H1 (cell line): ENCODE measurements around the gene IL16. TPM values are rescaled to one million over a fixed set of nuclear protein-coding genes. Genes with fewer than 3 reads are reported as not detected.

Source experiments
- CTCF ChIA-PET: fragments of 300-600 bp; sonication (Branson Sonifier 250); formaldehyde crosslinking; loops from one replicate; lab custom pipeline; 2021; ENCODE audit not compliant: partially characterized antibody; lab: Charles Lee
- POLR2A ChIA-PET: fragments of 300-600 bp; sonication (Branson Sonifier 250); formaldehyde crosslinking; loops from one replicate; lab custom pipeline; 2021; ENCODE audit warnings: inconsistent platforms; ENCODE audit not compliant: partially characterized antibody; lab: Charles Lee
- DNase-seq, 2 experiments: peaks; one replicate each; pipeline versions ENCODE4 v3.0.0 to v3.0.0-alpha.2; 2010 to 2022; ENCODE audit warnings: low spot score in 2 of 2, low read depth in 1 of 2, mixed read lengths in 1 of 2
- FAIRE-seq: peaks from 2 replicates; lab custom pipeline; 2011; peaks lifted over from hg19 to GRCh38; lab: Jason Lieb, UNC
- H2AFZ ChIP-seq: 2 replicates; pipeline ENCODE4 v1.8.1; 2012; ENCODE audit warnings: low read length, inconsistent platforms
- H2AK5ac ChIP-seq: 2 replicates; pipeline ENCODE4 v1.6.1; 2013; ENCODE audit warnings: low read depth, low read length
- H2BK120ac ChIP-seq: replicated peaks from 2 replicates; pipeline ENCODE3; 2013; ENCODE audit warnings: low read depth, low read length, inconsistent platforms
- H2BK12ac ChIP-seq: 2 replicates; pipeline ENCODE4 v1.6.1; 2013; ENCODE audit warnings: low read depth, low read length
- H2BK15ac ChIP-seq: 2 replicates; pipeline ENCODE4 v1.6.1; 2013; ENCODE audit warnings: low read length
- H2BK20ac ChIP-seq: 2 replicates; pipeline ENCODE4 v1.6.1; 2013; ENCODE audit warnings: low read length
- H2BK5ac ChIP-seq: 2 replicates; pipeline ENCODE4 v1.6.1; 2013; ENCODE audit warnings: low read depth, low read length
- H3K14ac ChIP-seq: 2 replicates; pipeline ENCODE4 v1.6.1; 2013; ENCODE audit warnings: inconsistent platforms; ENCODE audit not compliant: insufficient read length
- H3K18ac ChIP-seq: 2 replicates; pipeline ENCODE4 v1.6.1; 2013; ENCODE audit warnings: low read length; ENCODE audit errors: extremely low read depth
- H3K23ac ChIP-seq: 2 replicates; pipeline ENCODE4 v1.6.1; 2013; ENCODE audit warnings: inconsistent platforms; ENCODE audit not compliant: insufficient read length
- H3K23me2 ChIP-seq: 2 replicates; pipeline ENCODE4 v1.6.1; 2013; ENCODE audit warnings: low read depth, low read length
- H3K27ac ChIP-seq: 2 replicates; pipeline ENCODE4 v1.6.1; 2011; ENCODE audit warnings: low read depth, low read length, inconsistent platforms
- H3K27me3 ChIP-seq, 4 experiments: replicated peaks in 1 of 4; 1 replicate in 1 of 4; 2 replicates in 3 of 4; pipeline versions ENCODE4 v1.6.1 to v1.8.1; 2011 to 2013; ENCODE audit warnings: low read length in 3 of 4, mild to moderate bottlenecking in 3 of 4, inconsistent platforms in 2 of 4, mixed read lengths in 2 of 4, moderate library complexity in 1 of 4; ENCODE audit not compliant: control insufficient read depth in 3 of 4, insufficient read depth in 3 of 4; ENCODE audit errors: extremely low read depth in 1 of 4
- H3K36me3 ChIP-seq, 4 experiments: 2 replicates each; pipeline versions ENCODE4 v1.6.1 to v1.8.1; 2011 to 2013; ENCODE audit warnings: mild to moderate bottlenecking in 4 of 4, low read length in 3 of 4, moderate library complexity in 2 of 4, control low read depth in 1 of 4, inconsistent platforms in 1 of 4; ENCODE audit not compliant: insufficient read depth in 4 of 4, control insufficient read depth in 2 of 4
- H3K4ac ChIP-seq: replicated peaks from 2 replicates; pipeline ENCODE3; 2013; ENCODE audit warnings: low read length, low read depth, mixed read lengths, inconsistent platforms; ENCODE audit not compliant: insufficient read length
- H3K4me1 ChIP-seq, 4 experiments: replicated peaks in 1 of 4; 1 replicate in 1 of 4; 2 replicates in 3 of 4; pipeline versions ENCODE4 v1.6.1 to v1.8.1; 2011 to 2013; ENCODE audit warnings: low read length in 3 of 4, inconsistent platforms in 2 of 4, mixed read lengths in 1 of 4; ENCODE audit not compliant: insufficient read depth in 4 of 4, control insufficient read depth in 3 of 4
- H3K4me2 ChIP-seq, 2 experiments: 2 replicates each; pipeline versions ENCODE4 v1.6.1 to v1.8.1; 2011 to 2013; ENCODE audit warnings: low read depth in 2 of 2, low read length in 2 of 2, control low read depth in 1 of 2, inconsistent platforms in 1 of 2, mild to moderate bottlenecking in 1 of 2; ENCODE audit not compliant: insufficient read depth in 1 of 2
- H3K4me3 ChIP-seq, 4 experiments: fragments of 200-600, 300-600 bp in 1 of 4; sonication (generic), shearing (Covaris generic), sonication (Bioruptor Twin) in 1 of 4; 2 replicates each; pipeline versions ENCODE4 v1.5.1 to v1.8.1; 2011 to 2016; ENCODE audit warnings: low read length in 4 of 4, low read depth in 3 of 4, control low read depth in 2 of 4, inconsistent platforms in 2 of 4, mild to moderate bottlenecking in 2 of 4, mixed read lengths in 1 of 4, moderate library complexity in 1 of 4; ENCODE audit not compliant: insufficient read depth in 2 of 4; ENCODE audit errors: extremely low read depth in 1 of 4
- H3K56ac ChIP-seq: replicated peaks from 2 replicates; pipeline ENCODE3; 2013; ENCODE audit warnings: low read depth, mild to moderate bottlenecking, mixed read lengths, low read length, inconsistent platforms; ENCODE audit not compliant: insufficient read length
- H3K79me1 ChIP-seq: 2 replicates; pipeline ENCODE4 v1.6.1; 2013; ENCODE audit warnings: low read depth, low read length, control low read depth
- H3K79me2 ChIP-seq, 2 experiments: 2 replicates each; pipeline versions ENCODE4 v1.6.1 to v1.8.1; 2012 to 2013; ENCODE audit warnings: low read length in 2 of 2, mild to moderate bottlenecking in 2 of 2, inconsistent platforms in 1 of 2; ENCODE audit not compliant: insufficient read depth in 2 of 2, control insufficient read depth in 1 of 2
- H3K9ac ChIP-seq, 4 experiments: replicated peaks in 1 of 4; 1 replicate in 1 of 4; 2 replicates in 3 of 4; pipeline versions ENCODE4 v1.6.1 to v1.8.1; 2011 to 2013; ENCODE audit warnings: low read depth in 3 of 4, low read length in 3 of 4, control low read depth in 2 of 4, mild to moderate bottlenecking in 2 of 4, moderate library complexity in 2 of 4, inconsistent platforms in 1 of 4; ENCODE audit errors: extremely low read depth in 1 of 4
- H3K9me3 ChIP-seq, 2 experiments: 2 replicates each; pipeline versions ENCODE4 v1.6.1 to v1.8.1; 2012 to 2013; ENCODE audit warnings: mild to moderate bottlenecking in 2 of 2, moderate library complexity in 2 of 2, control low read depth in 1 of 2, inconsistent platforms in 1 of 2, low read depth in 1 of 2, low read length in 1 of 2, mixed read lengths in 1 of 2; ENCODE audit not compliant: insufficient read depth in 2 of 2
- H4K20me1 ChIP-seq, 2 experiments: replicated peaks in 1 of 2; 2 replicates each; pipeline versions ENCODE3 to v1.8.1; 2011 to 2013; ENCODE audit warnings: inconsistent platforms in 2 of 2, low read length in 2 of 2, mild to moderate bottlenecking in 1 of 2; ENCODE audit not compliant: insufficient read depth in 2 of 2, control insufficient read depth in 1 of 2
- H4K5ac ChIP-seq: 2 replicates; pipeline ENCODE4 v1.6.1; 2013; ENCODE audit warnings: low read length, low read depth, mixed read lengths, inconsistent platforms; ENCODE audit not compliant: insufficient read length
- H4K8ac ChIP-seq: 2 replicates; pipeline ENCODE4 v1.8.0; 2013; ENCODE audit warnings: mild to moderate bottlenecking, moderate library complexity, low read length, inconsistent platforms; ENCODE audit not compliant: insufficient read depth; ENCODE audit errors: extremely low read depth
- H4K91ac ChIP-seq: replicated peaks from 2 replicates; pipeline ENCODE3; 2013; ENCODE audit warnings: low read length, mixed read lengths, inconsistent platforms; ENCODE audit not compliant: insufficient read length
- CEBPB ChIP-seq: IDR thresholded peaks from 2 replicates; pipeline ENCODE4 v1.6.1; 2012; ENCODE audit warnings: low read depth, low read length
- KDM1A ChIP-seq: fragments of 200-600, 300-600 bp; sonication (generic); IDR thresholded peaks from 2 replicates; pipeline ENCODE4 v1.7.1; 2016; ENCODE audit warnings: mild to moderate bottlenecking, low read length, borderline replicate concordance
- WGBS, 2 experiments: shearing (Covaris generic) in 1 of 2; methylation state at CpG; one replicate each; pipeline versions ENCODE4 v1.1.6 to v1.1.7; 2013 to 2015; ENCODE audit warnings: low lambda C conversion rate in 2 of 2, mixed read lengths in 2 of 2, inconsistent platforms in 1 of 2, low coverage in 1 of 2, missing lambda C conversion rate in 1 of 2; ENCODE audit not compliant: insufficient replicate concordance in 2 of 2, insufficient coverage in 1 of 2, insufficient read length in 1 of 2; ENCODE audit errors: extremely low coverage in 1 of 2, missing lambda C conversion rate in 1 of 2; 5-methylcytosine and 5-hydroxymethylcytosine counted together
- polyA plus RNA-seq, 7 experiments: library from polyadenylated mRNA; depleted of rRNA in 3 of 7; stranded (reverse) in 5 of 7; unstranded in 2 of 7; fragments of >200 nt in 5 of 7; fragments of 200-250 nt in 2 of 7; gene quantifications; 1 replicate in 5 of 7; 2 replicates in 1 of 7; 4 replicates in 1 of 7; pipeline versions ENCODE4 v1.2.1 to v1.2.3, GENCODE V29; 2011 to 2013; ENCODE audit warnings: missing spikeins in 2 of 7, mixed read lengths in 2 of 7
- total RNA-seq: library from RNA; stranded (reverse); fragmentation: NEBNext Ultra II Directional; extraction: Animal tissue kit (Norgen Biotek cat#: 25700); gene quantifications from 2 replicates; pipeline ENCODE4 v1.2.1, GENCODE V29; 2021

IL16 gene
- total and polyA plus RNA-seq, 2 of the 8 experiments (the other 6 are each of a cell fraction or from before 2014, with no cell fraction given): 0.03 to 0.09 TPM

DNA sequence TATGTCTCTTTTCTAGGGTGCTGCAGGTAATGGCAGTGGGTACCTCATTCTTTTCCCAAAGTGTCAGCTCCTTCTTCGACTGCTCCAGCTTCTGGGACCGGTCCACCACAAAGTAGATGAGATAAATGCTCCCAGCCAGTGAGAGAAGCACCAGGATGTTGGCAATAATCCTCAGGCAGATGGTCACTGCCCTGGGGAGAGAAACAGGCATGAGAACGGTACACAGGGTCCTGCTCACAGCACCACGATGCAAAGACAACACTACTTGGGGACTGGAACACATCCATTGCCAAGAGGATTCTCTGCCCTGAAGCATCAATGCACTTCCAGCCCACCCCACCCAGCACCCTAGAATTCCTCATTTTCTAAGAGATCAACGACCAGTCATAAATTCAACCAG lies 155.0 kb downstream of the IL16 start:
- Histone ChIP-seq H2BK20ac (no peak overlapping the region), H4K8ac (no peak overlapping the region), H3K23me2 (no peaks in the 10 kb centered on the region), H3K4me1 (peaks cover 0 to 4% (median 0%) of the 10 kb centered on the region in 4 experiments; a peak in 2 of 7 replicates), H4K5ac (no peak overlapping the region), H3K36me3 (no peaks in the 10 kb centered on the region), H2BK12ac (no peak overlapping the region), H4K20me1 (no peaks in the 10 kb centered on the region), H3K9me3 (no peaks in the 10 kb centered on the region), H3K23ac (no peak overlapping the region), H2BK120ac (no peak overlapping the region), H2BK15ac (no peak overlapping the region), H3K4ac (no peak overlapping the region), H3K4me3 (no peak overlapping the region), H3K79me1 (no peaks in the 10 kb centered on the region), H3K56ac (no peak overlapping the region), H2BK5ac (no peak overlapping the region), H3K18ac (no peak overlapping the region), H3K27ac (no peak overlapping the region), H3K4me2 (no peak overlapping the region), H3K79me2 (no peaks in the 10 kb centered on the region), H4K91ac (no peak overlapping the region), H2AK5ac (no peak overlapping the region), H3K9ac (no peak overlapping the region), H3K14ac (no peak overlapping the region), H3K27me3 (no peaks in the 10 kb centered on the region), H2AFZ (no peak overlapping the region)
- no peak for FAIRE-seq
- WGBS, 2 experiments: 82% methylated on average over 5 of the region's 5 CpGs; no CpG with 5 or more reads in 1 of the 2 experiments
- TF ChIP-seq CEBPB (no peak), KDM1A (no peak)
- DNase-seq: no peak
- POLR2A ChIA-PET: no interaction called here
- CTCF ChIA-PET: interaction anchor here (1.4 to 1.5 kb wide), 2 partner anchors 59 kb away, joined by 3 to 4 read pairs; no protein-coding TSS in a partner anchor
